ENCODE results near the gene ERC1. TPM values are rescaled to one million over a fixed set of nuclear protein-coding genes. Genes with fewer than 3 reads are reported as not detected.

Gene ERC1
- total RNA-seq, 2 donors from 2014 or later, result 40.3 to 43.0 TPM

DNA sequence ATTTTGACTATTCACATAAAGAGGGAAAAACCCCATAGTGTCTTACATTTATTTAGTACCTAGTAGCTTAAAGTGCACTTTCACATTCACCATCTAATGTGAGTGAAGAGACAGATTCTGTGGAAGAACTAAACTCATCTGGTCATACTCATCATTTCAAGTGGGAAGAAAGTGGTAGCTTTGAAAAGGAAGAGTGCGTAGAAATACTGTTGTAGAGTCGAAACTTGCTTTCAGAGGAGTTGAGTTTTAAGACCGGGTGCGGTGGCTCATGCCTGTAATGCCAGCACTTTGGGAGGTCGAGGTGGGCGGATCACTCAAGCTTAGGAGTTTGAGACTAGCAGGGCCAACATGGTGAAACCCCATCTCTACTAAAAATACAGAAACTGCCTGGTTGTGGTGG is 222.2 kb downstream of the ERC1 start:
- peaks cover 0 to 36% of the 10 kb centered on the region in 2 donors for H3K4me1 ChIP-seq

GRCh38 chr12:1213618-1214205 is 222.7 kb downstream of the ERC1 start:
- H3K27ac ChIP-seq, result no peak overlapping the region
- no peak overlapping the region for H3K4me3 ChIP-seq
- no peak for DNase-seq (ENCODE audit: low spot score)
- no peaks in the 10 kb centered on the region for H3K9me3 ChIP-seq
- H3K27me3 ChIP-seq, result no peaks in the 10 kb centered on the region
- no peaks in the 10 kb centered on the region for H3K36me3 ChIP-seq
- H3K4me1 ChIP-seq, result peaks cover 0 to 37% of the 10 kb centered on the region in 2 donors
- TF ChIP-seq CTCF (IDR thresholded peaks at IDR 0.05), result no peak

More for the DNA sequence above, 222.2 kb downstream of the ERC1 start:
- Histone ChIP-seq H3K27me3 (no peaks in the 10 kb centered on the region), H3K9me3 (no peaks in the 10 kb centered on the region), H3K4me3 (no peak overlapping the region), H3K36me3 (no peaks in the 10 kb centered on the region), H3K27ac (no peak overlapping the region)
- no peak for TF ChIP-seq CTCF (IDR thresholded peaks at IDR 0.05)
- DNase-seq (ENCODE audit: low spot score), result no peak

- no peak for DNase-seq (ENCODE audit: low spot score)
- TF ChIP-seq CTCF (IDR thresholded peaks at IDR 0.05), result no peak
- no peak overlapping the region for H3K4me3 ChIP-seq
- no peaks in the 10 kb centered on the region for H3K36me3 ChIP-seq
- H3K27me3 ChIP-seq, result no peaks in the 10 kb centered on the region
- no peaks in the 10 kb centered on the region for H3K9me3 ChIP-seq
- peak overlapping the region; percentile 57 to 58 for H3K27ac ChIP-seq
- peaks cover 0 to 55% of the 10 kb centered on the region in 2 donors for H3K4me1 ChIP-seq
These were observed 225.5 kb downstream of the ERC1 start for GRCh38 chr12:1216560-1216959.

DNA sequence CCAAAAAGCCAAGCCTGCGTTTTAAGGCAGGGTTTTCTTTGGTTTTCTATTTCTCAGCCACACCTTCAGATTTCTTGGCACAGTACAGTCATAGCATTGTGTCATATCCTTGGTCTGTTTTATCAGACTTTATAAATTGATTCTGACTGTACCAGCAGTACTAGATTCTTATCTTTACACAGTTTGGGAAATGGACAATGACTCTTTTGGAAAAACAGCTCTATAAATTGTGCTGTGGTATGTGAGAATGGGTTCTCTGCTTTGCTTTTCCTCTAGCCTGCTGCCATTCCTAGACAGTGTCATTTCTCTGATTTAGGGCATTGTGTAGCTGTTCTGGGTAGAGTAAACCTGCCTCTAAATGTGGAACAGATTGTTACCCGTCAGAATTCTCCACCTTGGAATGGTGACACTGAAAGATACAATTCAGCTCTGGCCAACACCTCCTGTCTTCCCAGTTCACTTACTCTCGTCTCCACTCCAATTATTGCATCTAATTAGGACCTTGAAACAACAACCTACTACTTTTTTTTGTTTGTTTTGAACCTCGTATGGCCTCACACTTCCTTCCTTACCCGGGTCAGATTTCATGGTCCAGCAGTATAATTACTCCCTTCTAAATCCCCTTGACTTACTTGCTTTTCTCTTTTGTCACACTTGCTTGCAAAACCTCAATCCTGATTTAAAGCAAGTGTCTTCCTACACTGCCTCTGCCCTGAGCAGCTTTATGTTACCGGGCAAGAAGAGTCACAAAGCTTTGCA is 226.3 kb downstream of the ERC1 start:
- H3K4me3 ChIP-seq, result no peak overlapping the region
- H3K9me3 ChIP-seq, result no peaks in the 10 kb centered on the region
- peaks cover 0 to 49% of the 10 kb centered on the region in 2 donors for H3K4me1 ChIP-seq
- H3K36me3 ChIP-seq, result no peaks in the 10 kb centered on the region
- no peak for DNase-seq (ENCODE audit: low spot score)
- H3K27me3 ChIP-seq, result no peaks in the 10 kb centered on the region
- H3K27ac ChIP-seq, result peak overlapping the region; percentile 57 to 58
- TF ChIP-seq CTCF (IDR thresholded peaks at IDR 0.05), result no peak

DNA sequence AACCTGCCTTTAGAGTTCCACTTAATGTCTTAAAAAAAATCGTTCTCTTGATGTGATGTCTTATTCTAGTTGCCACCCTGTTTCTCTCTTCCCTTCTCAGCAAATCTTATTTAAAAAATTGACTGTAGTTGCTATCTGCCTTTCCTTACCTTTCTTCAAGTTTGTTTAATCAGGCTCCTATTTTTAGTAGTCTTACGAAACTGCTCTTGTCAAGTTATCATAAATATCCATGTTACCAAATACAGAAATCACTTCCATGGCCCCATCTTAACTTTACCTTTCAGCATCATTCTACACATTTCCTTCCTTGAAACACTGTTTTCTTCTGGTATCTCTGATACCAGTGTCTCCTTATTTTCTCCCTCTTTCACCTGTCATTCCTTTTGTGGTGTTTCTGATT is 227.3 kb downstream of the ERC1 start:
- Histone ChIP-seq H3K27ac (peak overlapping the region; percentile 57 to 58), H3K27me3 (no peaks in the 10 kb centered on the region), H3K4me3 (no peak overlapping the region), H3K36me3 (no peaks in the 10 kb centered on the region), H3K9me3 (no peaks in the 10 kb centered on the region), H3K4me1 (peaks cover 0 to 44% of the 10 kb centered on the region in 2 donors)
- TF ChIP-seq CTCF (IDR thresholded peaks at IDR 0.05), result no peak
- no peak for DNase-seq (ENCODE audit: low spot score)

Data from right atrium auricular region (tissue), 2 donors.